ENCODE results near the gene SLIT1.

- no peak for TF ChIP-seq RAD21 (IDR thresholded peaks at IDR 0.05 in 1 of 2, conservative IDR thresholded peaks at IDR 0.05 in 1 of 2; ENCODE audit: low read depth in 2 of 2, low read length in 2 of 2)
- no peak for TF ChIP-seq FOSL1 (IDR thresholded peaks at IDR 0.05; ENCODE audit: insufficient read depth, low read depth, low read length)
- TF ChIP-seq ASH2L (IDR thresholded peaks at IDR 0.05; ENCODE audit: low read length), result no peak
Observed at GRCh38 chr10:97063983-97064837, 121.5 kb downstream of the SLIT1 start.

Data from H1 (cell line).